ENCODE measurements around the gene CHMP6. TPM values are rescaled to one million over a fixed set of nuclear protein-coding genes. Genes with fewer than 3 reads are reported as not detected.
A peak's percentile ranks its signal among the peaks of the same experiment; 100 is the strongest.

The CHMP6 gene
- total RNA-seq, 4 donors from 2014 or later: 17.5 to 35.6 (median 23.1) TPM

GRCh38 chr17:81043319-81043724 lies 51.7 kb downstream of the CHMP6 start:
- Histone ChIP-seq H3K27ac (peak overlapping the region; percentile 66), H3K4me3 (peak overlapping the region; percentile 8), H3K27me3 (no peaks in the 10 kb centered on the region), H3K9me3 (no peaks in the 10 kb centered on the region), H3K36me3 (no peaks in the 10 kb centered on the region), H3K4me1 (peaks cover 84% of the 10 kb centered on the region)
- DNase-seq (ENCODE audit: low spot score in 2 of 2): no peak
- TF ChIP-seq EP300 (IDR thresholded peaks at IDR 0.05): no peak
- 51% methylated on average over 5 of the region's 19 CpGs for WGBS

DNA sequence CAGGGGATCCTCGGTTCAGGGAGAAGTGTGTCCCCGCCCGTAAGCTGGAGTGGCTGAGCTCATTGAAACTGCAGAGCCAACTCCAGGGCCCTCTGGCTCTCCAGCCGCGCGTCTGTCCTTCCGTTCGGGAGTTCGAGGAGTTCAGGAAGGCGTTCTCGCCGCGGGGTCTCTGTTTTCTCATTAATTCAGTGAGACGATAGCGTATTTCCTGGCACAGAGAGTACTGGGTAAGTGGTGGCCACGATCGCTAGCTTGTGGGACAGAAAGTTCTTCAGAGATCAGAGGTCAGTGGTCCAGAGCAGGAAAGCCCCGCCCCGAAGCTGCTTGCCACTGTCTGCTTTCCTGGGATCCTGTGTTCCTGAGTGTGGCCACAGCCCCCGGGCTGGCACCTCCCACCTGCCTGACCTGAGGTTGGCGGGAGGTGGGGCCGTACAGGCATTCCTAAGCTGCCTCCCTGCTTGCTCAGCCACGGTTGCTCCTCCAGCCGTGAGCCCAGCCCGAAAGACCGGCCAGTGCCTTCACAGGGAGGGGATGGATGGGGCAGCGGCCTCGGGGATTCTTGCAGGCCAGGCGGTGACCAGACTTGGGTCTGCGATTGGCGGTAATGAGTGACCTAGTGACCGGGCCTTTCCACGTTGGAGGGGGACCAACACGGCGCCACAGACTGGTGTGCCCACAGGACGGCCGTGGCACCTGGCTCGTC lies 52.2 kb downstream of the CHMP6 start:
- TF ChIP-seq, protein P1, sequence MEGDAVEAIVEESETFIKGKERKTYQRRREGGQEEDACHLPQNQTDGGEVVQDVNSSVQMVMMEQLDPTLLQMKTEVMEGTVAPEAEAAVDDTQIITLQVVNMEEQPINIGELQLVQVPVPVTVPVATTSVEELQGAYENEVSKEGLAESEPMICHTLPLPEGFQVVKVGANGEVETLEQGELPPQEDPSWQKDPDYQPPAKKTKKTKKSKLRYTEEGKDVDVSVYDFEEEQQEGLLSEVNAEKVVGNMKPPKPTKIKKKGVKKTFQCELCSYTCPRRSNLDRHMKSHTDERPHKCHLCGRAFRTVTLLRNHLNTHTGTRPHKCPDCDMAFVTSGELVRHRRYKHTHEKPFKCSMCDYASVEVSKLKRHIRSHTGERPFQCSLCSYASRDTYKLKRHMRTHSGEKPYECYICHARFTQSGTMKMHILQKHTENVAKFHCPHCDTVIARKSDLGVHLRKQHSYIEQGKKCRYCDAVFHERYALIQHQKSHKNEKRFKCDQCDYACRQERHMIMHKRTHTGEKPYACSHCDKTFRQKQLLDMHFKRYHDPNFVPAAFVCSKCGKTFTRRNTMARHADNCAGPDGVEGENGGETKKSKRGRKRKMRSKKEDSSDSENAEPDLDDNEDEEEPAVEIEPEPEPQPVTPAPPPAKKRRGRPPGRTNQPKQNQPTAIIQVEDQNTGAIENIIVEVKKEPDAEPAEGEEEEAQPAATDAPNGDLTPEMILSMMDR (IDR thresholded peaks at IDR 0.05): no peak
- TF ChIP-seq EP300 (IDR thresholded peaks at IDR 0.05) (no peak), POLR2A (IDR thresholded peaks at IDR 0.05) (no peak), POLR2AphosphoS5 (IDR thresholded peaks at IDR 0.05) (no peak)
- peak overlapping the region; percentile 8 for H3K4me3 ChIP-seq
- H3K4me1 ChIP-seq: peaks cover 84% of the 10 kb centered on the region
- H3K27me3 ChIP-seq: no peaks in the 10 kb centered on the region
- H3K27ac ChIP-seq: peak overlapping the region; percentile 66
- no peaks in the 10 kb centered on the region for H3K36me3 ChIP-seq
- no peaks in the 10 kb centered on the region for H3K9me3 ChIP-seq
- WGBS: no CpG with 5 or more reads among the region's 38 CpGs
- DNase-seq (ENCODE audit: low spot score in 2 of 2): no peak

- H3K4me3 ChIP-seq: peak overlapping the region; percentile 8
- WGBS: 74% methylated on average over 7 of the region's 14 CpGs
- H3K4me1 ChIP-seq: peaks cover 84% of the 10 kb centered on the region
- H3K27me3 ChIP-seq: no peaks in the 10 kb centered on the region
- peak overlapping the region; percentile 66 for H3K27ac ChIP-seq
- DNase-seq (ENCODE audit: low spot score in 2 of 2): no peak
- no peaks in the 10 kb centered on the region for H3K36me3 ChIP-seq
- H3K9me3 ChIP-seq: no peaks in the 10 kb centered on the region
- TF ChIP-seq POLR2AphosphoS5 (IDR thresholded peaks at IDR 0.05): no peak
- no peak for TF ChIP-seq POLR2A (IDR thresholded peaks at IDR 0.05)
- TF ChIP-seq, protein P1 (IDR thresholded peaks at IDR 0.05): no peak
- TF ChIP-seq EP300 (IDR thresholded peaks at IDR 0.05): no peak
These were observed 52.8 kb downstream of the CHMP6 start for GRCh38 chr17:81044428-81044763.

GRCh38 chr17:81044764-81045589 lies 53.3 kb downstream of the CHMP6 start:
- H3K27me3 ChIP-seq: no peaks in the 10 kb centered on the region
- H3K36me3 ChIP-seq: no peaks in the 10 kb centered on the region
- TF ChIP-seq POLR2AphosphoS5 (IDR thresholded peaks at IDR 0.05) (peak in 2 of 3 donors; percentile 5 to 32), POLR2A (IDR thresholded peaks at IDR 0.05) (no peak), EP300 (IDR thresholded peaks at IDR 0.05) (no peak)
- TF ChIP-seq, protein P1 (IDR thresholded peaks at IDR 0.05): no peak
- peak overlapping the region; percentile 8 for H3K4me3 ChIP-seq
- peak overlapping the region; percentile 55 for H3K27ac ChIP-seq
- H3K9me3 ChIP-seq: no peaks in the 10 kb centered on the region
- peak; percentile 90 to 94 for DNase-seq (ENCODE audit: low spot score in 2 of 2)
- WGBS: 31% methylated on average over 14 of the region's 28 CpGs
- peaks cover 84% of the 10 kb centered on the region for H3K4me1 ChIP-seq

DNA sequence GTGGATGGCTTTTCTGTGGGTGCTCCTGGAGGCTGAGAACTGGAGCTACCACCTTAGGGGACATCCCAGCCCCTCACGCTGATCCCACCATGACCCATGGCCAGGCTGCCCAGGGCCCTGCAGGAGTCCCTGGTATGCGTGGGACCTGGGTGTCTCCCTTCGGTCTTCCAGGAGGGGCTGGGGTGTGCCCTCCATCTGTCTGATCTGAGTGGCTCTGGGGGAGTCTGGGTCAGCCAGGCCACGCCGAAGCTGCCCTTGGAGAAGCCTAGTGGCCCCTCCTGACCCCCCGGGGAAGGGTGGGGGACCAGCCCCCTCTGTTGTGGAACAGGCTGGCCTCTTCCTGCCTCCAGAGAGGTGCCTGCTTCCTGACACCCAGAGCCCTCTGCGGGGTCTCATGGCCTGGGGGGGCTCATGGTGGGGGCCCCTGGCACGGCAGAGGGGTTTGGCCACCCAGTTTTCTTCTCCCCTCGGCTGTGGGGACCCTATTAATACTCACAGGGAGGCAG lies 54.0 kb downstream of the CHMP6 start:
- no peaks in the 10 kb centered on the region for H3K27me3 ChIP-seq
- no peaks in the 10 kb centered on the region for H3K9me3 ChIP-seq
- no peak overlapping the region for H3K4me3 ChIP-seq
- TF ChIP-seq EP300 (IDR thresholded peaks at IDR 0.05): no peak
- no peak for TF ChIP-seq POLR2A (IDR thresholded peaks at IDR 0.05)
- TF ChIP-seq, protein P1 (IDR thresholded peaks at IDR 0.05): no peak
- TF ChIP-seq POLR2AphosphoS5 (IDR thresholded peaks at IDR 0.05): no peak
- WGBS: 40% methylated on average over 1 of the region's 9 CpGs
- no peak for DNase-seq (ENCODE audit: low spot score in 2 of 2)
- H3K36me3 ChIP-seq: no peaks in the 10 kb centered on the region
- H3K27ac ChIP-seq: peak overlapping the region; percentile 55
- peaks cover 84% of the 10 kb centered on the region for H3K4me1 ChIP-seq

Measured in suprapubic skin (tissue), 4 donors.